Stimulated activated CD4-positive, alpha-beta T cell treated with anti-CD3 and anti-CD28 coated beads, Interleukin-4, amount 100 ng/mL, for 24 hours (primary cell): ENCODE results near the gene TUBB2B.
"Not testable (repeated sequence)": the region's sequence is repeated elsewhere in the genome, so short reads cannot be mapped to it uniquely, and the experiment has no call there.

ENCODE experiments used
- DNase-seq: peaks from one replicate; pipeline ENCODE4 v3.0.0-alpha.2; 2020

Gene TUBB2B

GRCh38 chr6:3253597-3253961, 26.1 kb upstream of the TUBB2B start:
- no peak for DNase-seq

- no peak for DNase-seq
These were observed 25.6 kb upstream of the TUBB2B start for GRCh38 chr6:3252861-3253596.

- DNase-seq, result no peak
These were observed 24.9 kb upstream of the TUBB2B start for GRCh38 chr6:3252369-3252768.

GRCh38 chr6:3251462-3252314, 24.2 kb upstream of the TUBB2B start:
- DNase-seq, result peak; percentile 83

GRCh38 chr6:3250231-3250675, 22.8 kb upstream of the TUBB2B start:
- no peak for DNase-seq

- no peak for DNase-seq
These were observed 22.4 kb upstream of the TUBB2B start for GRCh38 chr6:3249821-3250220.

GRCh38 chr6:3247255-3248146, 20.0 kb upstream of the TUBB2B start:
- no peak for DNase-seq

GRCh38 chr6:3245216-3245615, 17.8 kb upstream of the TUBB2B start:
- no peak for DNase-seq

- not testable (repeated sequence) for DNase-seq
These were observed 17.3 kb upstream of the TUBB2B start for GRCh38 chr6:3244832-3245161.

- no peak for DNase-seq
These were observed 16.8 kb upstream of the TUBB2B start for GRCh38 chr6:3244003-3244831.

- no peak for DNase-seq
These were observed 15.3 kb upstream of the TUBB2B start for GRCh38 chr6:3242768-3243167.

- DNase-seq, result not testable (repeated sequence)
These were observed 14.3 kb upstream of the TUBB2B start for GRCh38 chr6:3241745-3242144.

- no peak for DNase-seq
These were observed 13.1 kb upstream of the TUBB2B start for GRCh38 chr6:3240595-3240994.

- DNase-seq, result no peak
These were observed 11.8 kb upstream of the TUBB2B start for GRCh38 chr6:3239110-3239830.

GRCh38 chr6:3237761-3238662, 10.6 kb upstream of the TUBB2B start:
- DNase-seq, result no peak

- no peak for DNase-seq
These were observed 8.6 kb upstream of the TUBB2B start for GRCh38 chr6:3236005-3236404.

GRCh38 chr6:3235486-3235885, 8.0 kb upstream of the TUBB2B start:
- DNase-seq, result no peak

GRCh38 chr6:3233904-3234303, 6.5 kb upstream of the TUBB2B start:
- DNase-seq, result no peak

GRCh38 chr6:3233321-3233720, 5.9 kb upstream of the TUBB2B start:
- DNase-seq, result no peak
